DND-41 (cell line): ENCODE measurements around the gene ZKSCAN4.

ENCODE experiments used
- CTCF ChIP-seq: IDR thresholded peaks from 2 replicates; pipeline ENCODE4 v1.5.1; 2012; ENCODE audit warnings: borderline replicate concordance, low read length, moderate library complexity, mild to moderate bottlenecking; ENCODE audit not compliant: poor library complexity, severe bottlenecking; ENCODE audit errors: extremely low read depth
- EZH2 ChIP-seq: IDR thresholded peaks from 3 replicates; pipeline ENCODE4 v1.6.1; 2012; ENCODE audit warnings: borderline replicate concordance, low read depth, mild to moderate bottlenecking, moderate library complexity, low read length, inconsistent platforms; ENCODE audit not compliant: severe bottlenecking

- no peak for TF ChIP-seq CTCF
- no peak for TF ChIP-seq EZH2
These were observed 26.8 kb downstream of the ZKSCAN4 start, which contains the start of gene ZSCAN9 for GRCh38 chr6:28225056-28225834.
